HG03439 (cell line): ENCODE data around the gene NDUFAF2.
"Not testable (repeated sequence)": the region's sequence is repeated elsewhere in the genome, so short reads cannot be mapped to it uniquely, and the experiment has no call there.

ENCODE experiments used
- ATAC-seq: cut with Tn5 transposase; IDR thresholded peaks from one replicate; pipeline ENCODE4 v1.9.1; 2021; ENCODE audit warnings: mild to moderate bottlenecking, moderate library complexity; ENCODE audit not compliant: unreplicated experiment

NDUFAF2 gene

GRCh38 chr5:61167382-61167781 is 222.4 kb downstream of the NDUFAF2 start:
- no peak for ATAC-seq

DNA sequence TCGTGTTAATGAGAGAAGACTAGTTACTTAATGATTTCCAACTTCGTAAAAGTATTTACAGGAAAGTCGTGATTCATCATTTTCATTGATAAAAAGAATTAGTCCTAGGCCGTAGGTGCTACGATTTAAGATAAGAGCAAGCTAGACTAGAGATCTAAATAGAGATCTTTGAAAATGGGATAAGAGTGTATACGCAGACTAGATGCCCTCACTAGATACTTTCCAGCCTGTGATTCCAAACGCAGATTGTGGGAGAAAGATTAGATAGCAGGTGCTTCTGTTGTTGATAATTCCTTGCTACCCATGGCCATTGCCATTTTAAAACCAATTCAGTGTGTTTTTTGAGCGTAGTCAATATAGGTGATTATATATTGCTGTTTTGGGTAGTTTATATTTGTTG is 223.9 kb downstream of the NDUFAF2 start:
- no peak for ATAC-seq

DNA sequence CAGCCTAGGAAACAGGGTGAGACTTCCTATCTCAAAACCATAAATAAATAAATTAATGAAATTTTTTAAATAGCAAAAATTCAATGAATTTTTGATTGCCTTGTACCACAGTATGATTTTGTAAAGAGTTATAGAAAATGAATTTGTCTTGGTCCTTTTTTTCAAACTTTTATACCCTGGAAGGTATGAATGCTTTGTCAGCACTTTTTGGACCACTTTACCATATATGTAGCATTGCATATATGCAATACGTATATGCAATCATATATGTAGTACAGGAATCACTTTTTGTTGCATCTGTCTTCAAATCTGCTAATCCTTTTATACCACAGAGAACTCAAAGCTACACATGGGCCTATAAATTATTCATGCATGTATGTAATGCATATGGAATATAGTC is 226.5 kb downstream of the NDUFAF2 start:
- no peak for ATAC-seq

DNA sequence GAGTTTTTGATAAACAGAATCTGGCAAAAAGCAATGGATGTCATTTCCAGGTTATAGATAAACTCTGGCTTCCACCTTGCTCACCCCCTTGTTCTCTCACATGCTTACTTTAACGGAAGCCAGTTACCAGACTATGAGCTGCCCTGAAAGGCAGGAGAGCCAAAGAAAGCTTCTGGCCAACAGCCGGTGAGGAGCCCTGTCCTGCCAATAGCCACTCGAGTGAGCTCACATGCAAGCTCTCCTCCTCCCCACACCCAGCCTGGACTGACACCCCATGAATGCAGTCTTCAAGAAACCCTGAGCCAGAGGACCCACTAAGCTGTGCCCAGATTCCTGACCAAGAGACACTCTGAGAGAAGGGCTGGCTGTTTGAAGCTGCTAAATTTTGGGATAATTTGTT is 231.6 kb downstream of the NDUFAF2 start:
- ATAC-seq: no peak

GRCh38 chr5:61177070-61177469 is 232.1 kb downstream of the NDUFAF2 start:
- ATAC-seq: no peak

DNA sequence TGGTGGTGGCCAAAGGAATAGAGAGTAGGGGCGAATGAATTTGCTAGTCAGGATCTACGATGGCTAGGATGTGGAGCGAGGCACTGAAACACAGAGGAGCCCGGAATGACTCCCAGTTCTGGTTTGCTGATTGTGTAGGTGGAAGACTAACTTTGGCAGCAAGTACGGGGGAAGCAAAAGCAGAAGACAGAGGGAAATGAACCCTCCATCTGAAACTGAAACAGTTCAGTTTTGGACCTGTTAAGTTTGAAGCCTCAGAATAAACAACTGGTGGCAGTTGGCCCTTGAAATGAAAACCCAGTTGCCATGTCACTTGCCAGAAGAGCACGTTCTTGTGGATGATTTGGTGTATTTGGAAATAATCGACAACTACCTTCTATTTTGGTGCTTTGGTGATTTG is 232.7 kb downstream of the NDUFAF2 start:
- peak; percentile 63 for ATAC-seq

DNA sequence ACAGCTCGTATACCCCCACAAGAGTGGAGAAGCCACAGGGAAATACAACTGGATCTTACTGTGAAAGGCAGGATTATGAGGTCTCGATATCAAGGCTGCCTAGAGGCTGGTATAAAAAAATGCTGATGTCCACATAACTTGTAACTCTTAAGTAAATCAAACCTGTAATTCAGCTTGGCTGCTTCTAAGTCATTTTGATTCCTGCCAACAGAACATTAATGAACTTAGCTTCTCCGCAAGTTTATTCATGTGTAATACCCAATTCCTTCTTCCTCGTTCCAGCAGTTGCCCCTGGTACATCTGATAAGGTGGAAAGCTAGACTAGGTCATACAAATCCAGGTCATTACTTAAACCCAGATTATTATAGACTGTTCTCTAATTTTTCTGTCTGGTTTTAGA is 233.7 kb downstream of the NDUFAF2 start:
- ATAC-seq: no peak

DNA sequence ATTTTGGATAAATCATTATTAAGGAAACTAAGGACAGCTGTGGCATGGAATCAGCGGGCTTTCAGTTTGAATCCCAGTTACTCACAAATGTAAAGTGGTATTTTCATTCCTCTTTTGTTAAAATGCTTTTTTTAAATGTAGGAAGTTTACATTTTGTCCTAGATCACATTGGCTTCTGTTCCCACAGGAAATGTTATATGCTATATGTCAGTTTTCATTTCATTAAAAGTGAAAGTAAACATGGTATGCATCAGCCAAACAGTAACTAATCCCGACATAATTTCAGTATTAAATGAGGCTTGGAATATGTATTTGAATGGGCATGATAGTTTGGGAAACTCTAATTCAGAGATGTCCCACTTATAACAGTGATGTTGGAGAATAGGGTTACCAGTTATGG is 235.9 kb downstream of the NDUFAF2 start:
- no peak for ATAC-seq

- no peak for ATAC-seq
These were observed 237.4 kb downstream of the NDUFAF2 start for GRCh38 chr5:61182449-61182848.

DNA sequence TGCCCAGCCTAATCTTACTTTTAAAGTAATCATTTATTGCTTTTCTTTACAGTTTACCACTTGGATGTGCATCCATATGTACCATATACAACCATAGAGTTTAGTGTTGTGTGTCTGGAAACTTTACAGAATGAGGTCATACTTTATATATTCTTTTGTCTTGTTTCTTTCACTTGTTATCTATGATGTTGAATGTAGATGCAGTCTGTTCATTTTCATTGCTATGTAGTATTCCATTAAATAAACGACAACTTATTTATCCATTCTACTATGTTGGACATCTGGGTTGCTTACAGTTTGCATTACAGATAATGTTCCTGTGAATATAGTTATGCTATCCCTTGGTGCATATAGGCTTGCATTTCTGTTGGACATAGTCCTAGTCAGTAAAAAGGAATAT is 238.5 kb downstream of the NDUFAF2 start:
- ATAC-seq: no peak

- ATAC-seq: no peak
These were observed 239.7 kb downstream of the NDUFAF2 start for GRCh38 chr5:61184708-61185107.

- ATAC-seq: no peak
These were observed 241.6 kb downstream of the NDUFAF2 start for GRCh38 chr5:61186634-61187033.

DNA sequence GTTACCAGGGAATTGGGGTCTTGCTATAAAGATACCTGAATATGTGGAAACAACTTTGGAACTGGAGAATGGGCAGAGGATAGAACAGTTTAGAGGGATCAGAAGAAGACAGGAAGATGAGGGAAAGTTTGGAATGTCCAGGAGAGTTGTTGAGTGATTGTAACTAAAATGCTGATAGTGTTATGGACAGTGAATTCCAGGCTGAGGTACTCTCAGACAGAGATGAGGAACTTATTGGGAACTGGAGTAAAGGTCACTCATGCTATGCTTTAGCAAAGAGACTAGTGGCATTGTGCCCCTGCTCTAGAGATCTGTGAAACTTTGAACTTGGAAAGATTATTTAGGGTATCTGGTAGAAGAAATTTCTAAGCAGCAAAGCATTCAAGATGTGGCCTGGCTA is 242.3 kb downstream of the NDUFAF2 start:
- not testable (repeated sequence) for ATAC-seq

DNA sequence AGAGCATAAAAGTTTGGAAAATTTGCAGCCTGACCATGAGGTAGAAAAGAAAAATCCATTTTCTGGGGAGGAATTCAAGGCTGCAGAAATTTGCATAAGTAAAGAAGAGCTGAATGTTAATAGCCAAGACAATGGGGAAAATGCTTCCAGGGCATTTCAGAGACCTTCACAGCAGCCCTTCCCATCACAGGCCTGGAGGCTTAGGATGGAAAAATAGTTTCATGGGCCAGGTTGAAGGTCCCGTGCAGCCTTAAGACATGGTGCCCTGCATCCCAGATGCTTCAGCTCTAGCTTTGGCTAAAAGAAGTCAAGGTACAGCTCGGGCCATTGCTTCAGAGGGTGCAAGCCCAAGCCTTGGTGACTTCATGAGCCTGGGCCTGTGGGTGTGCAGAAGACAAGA is 242.8 kb downstream of the NDUFAF2 start:
- not testable (repeated sequence) for ATAC-seq

GRCh38 chr5:61198606-61199005 is 253.6 kb downstream of the NDUFAF2 start:
- no peak for ATAC-seq

DNA sequence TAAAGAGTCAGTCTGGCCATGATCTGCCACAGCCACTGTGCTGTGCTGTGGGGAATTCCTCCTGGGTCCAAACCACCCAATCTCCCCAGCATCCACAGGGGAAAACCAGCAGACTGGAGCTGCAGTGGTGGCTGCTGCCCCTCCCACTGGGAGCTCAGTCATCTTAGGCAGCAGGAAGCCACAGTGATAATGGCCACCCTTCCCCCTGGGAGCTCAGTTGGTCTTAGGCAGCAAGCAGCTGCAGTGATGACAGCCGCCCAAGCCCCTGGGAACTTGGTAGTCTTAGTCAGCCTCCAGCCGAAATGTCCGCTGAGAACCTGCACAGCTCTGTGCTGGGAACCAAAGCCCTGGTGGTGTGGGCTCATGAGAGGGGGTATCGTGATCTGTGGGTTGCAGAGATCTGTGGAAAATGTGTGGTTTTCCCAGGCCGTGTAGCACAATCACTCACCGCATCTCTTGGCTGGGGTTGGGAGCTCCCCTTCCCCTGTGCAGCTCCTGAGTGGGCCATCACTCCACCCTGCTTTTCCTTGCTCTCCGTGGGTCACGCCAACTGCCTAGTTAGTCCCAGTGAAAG is 255.7 kb downstream of the NDUFAF2 start:
- ATAC-seq: peak; percentile 78

GRCh38 chr5:61202213-61202612 is 257.2 kb downstream of the NDUFAF2 start:
- peak; percentile 77 for ATAC-seq
